Stimulated activated naive B cell treated with anti-CD40 and anti-IgM and Interleukin-4, amounts not matched to agents 10 μg/mL and 1 μg/mL and 100 μg/mL, for 72 hours (primary cell): ENCODE results near the gene VTI1B.

ENCODE experiments used
- ATAC-seq, 2 donors: fragments of 150-1000 bp; cut with Tn5 transposase; replicated peaks; 2 replicates each; pipeline ENCODE4 v1.10.0; 2021; ENCODE audit warnings: moderate library complexity in 1 of 2
- DNase-seq: peaks from one replicate; pipeline ENCODE4 v3.0.0; 2021
- H3K27ac Mint-ChIP-seq: one replicate; pipeline ENCODE4 v1.8.0; 2022; ENCODE audit warnings: mild to moderate bottlenecking, mixed read lengths
- H3K27me3 Mint-ChIP-seq, 2 donors: one replicate each; pipeline ENCODE4 v1.8.0; 2022; ENCODE audit warnings: mixed read lengths in 2 of 2
- H3K36me3 Mint-ChIP-seq, 2 donors: one replicate each; pipeline ENCODE4 v1.8.0; 2022; ENCODE audit warnings: mixed read lengths in 2 of 2, mild to moderate bottlenecking in 1 of 2
- H3K4me1 Mint-ChIP-seq, 2 donors: one replicate each; pipeline ENCODE4 v1.8.0; 2022; ENCODE audit warnings: mixed read lengths in 2 of 2, mild to moderate bottlenecking in 1 of 2
- H3K4me3 Mint-ChIP-seq, 2 donors: one replicate each; pipeline ENCODE4 v1.8.0; 2022; ENCODE audit warnings: mild to moderate bottlenecking in 2 of 2, mixed read lengths in 2 of 2, moderate library complexity in 1 of 2
- H3K9me3 Mint-ChIP-seq, 2 donors: one replicate each; pipeline ENCODE4 v1.8.0; 2022; ENCODE audit warnings: mixed read lengths in 2 of 2, mild to moderate bottlenecking in 1 of 2

Gene VTI1B

DNA sequence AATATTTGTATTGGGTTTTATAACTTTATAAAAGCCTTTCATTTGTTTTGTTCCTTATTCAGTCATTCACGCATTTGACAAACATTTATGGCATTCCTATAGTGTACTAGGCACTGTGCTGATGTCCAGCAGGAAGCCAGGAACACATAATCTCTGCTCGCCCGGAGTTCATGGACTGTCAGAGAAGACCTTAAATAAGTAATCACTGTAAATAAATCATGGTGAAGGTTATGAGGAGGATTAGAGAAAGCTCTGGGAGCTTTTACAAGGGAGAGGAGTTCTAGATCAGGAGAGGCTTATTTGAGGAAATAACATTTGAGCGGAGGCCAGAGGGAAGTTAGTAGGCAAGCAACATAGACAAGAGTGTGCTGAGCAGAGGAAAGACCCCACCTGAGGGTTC, 22.6 kb upstream of the VTI1B start:
- Mint-ChIP-seq H3K36me3 (peaks cover 6 to 8% of the 10 kb centered on the region in 2 donors), H3K27ac (no peak overlapping the region), H3K4me1 (peaks cover 6 to 16% of the 10 kb centered on the region in 2 donors), H3K4me3 (no peak overlapping the region), H3K27me3 (no peaks in the 10 kb centered on the region), H3K9me3 (no peaks in the 10 kb centered on the region)
- DNase-seq (no peak), ATAC-seq (no peak)

DNA sequence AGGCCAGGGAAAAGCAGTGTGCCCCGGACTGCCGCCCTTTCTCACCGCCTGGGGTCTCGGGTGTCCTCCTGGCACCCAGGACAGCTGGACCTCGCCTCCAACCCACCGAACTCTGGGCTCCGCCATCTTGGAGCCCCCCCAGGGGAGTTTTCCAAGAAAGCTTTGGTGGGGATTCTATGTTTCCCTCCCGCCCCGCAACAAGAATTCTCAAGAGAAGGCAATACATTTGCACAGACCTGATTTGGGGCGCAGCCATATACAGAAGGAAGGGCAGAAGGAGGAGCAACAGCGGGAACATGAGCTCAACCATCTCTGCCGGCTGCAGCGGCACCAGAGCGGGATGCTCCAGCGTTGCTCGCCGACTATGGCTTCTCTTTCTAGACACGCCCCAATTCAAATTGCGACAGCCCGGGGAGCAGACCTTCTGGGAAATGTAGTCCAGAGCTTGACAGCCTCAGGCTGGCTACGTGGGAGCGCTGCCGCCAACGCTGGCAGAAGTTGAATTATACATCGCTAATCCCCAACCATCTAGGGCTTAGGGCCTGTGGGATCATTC, 21.0 kb upstream of the VTI1B start, which contains the start of gene RDH11:
RDH11 (minus strand) TSS at position 371 of the 556 bp plus-strand sequence; CDS start at position 310, 61 bp downstream.
- peak; percentile 93 to 94 for ATAC-seq
- Mint-ChIP-seq H3K27ac (peak within 1 kb of the TSS; percentile 97), H3K4me1 (peaks cover 6 to 16% of the 10 kb centered on the region in 2 donors), H3K36me3 (peaks cover 14 to 22% of the 10 kb centered on the region in 2 donors), H3K9me3 (no peaks in the 10 kb centered on the region), H3K27me3 (no peaks in the 10 kb centered on the region), H3K4me3 (peak within 1 kb of the TSS; percentile 97)
- peak; percentile 77 for DNase-seq

DNA sequence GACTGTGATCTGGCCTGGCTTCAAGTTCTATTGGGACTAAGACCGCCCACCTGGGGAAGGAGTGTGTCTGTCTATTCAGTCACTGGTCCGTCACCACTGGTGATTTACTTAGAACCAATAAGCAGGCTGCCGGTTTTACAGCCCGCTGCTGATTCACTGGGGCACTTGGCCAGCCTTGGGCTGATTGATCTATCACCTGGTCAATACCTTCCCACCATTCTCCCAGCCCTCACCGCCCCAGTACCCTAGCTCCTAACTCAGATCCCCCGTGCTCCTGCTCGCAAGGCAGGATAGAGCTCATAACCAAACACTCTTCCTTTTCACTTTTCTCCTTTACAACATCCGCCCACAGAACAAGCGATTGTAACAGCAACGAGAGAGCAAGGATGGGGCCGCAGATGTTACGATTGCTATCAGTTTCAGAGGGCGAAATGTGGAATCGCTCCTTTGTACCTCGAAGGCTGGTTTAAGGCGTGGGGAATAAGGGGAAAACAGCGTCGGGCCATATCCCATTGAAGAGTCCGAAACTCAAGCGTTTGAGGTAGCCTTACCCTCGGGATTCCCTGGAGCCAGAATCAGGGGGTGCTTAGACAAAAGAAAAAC, 20.5 kb upstream of the VTI1B start:
- Mint-ChIP-seq H3K36me3 (peaks cover 19 to 28% of the 10 kb centered on the region in 2 donors), H3K27ac (peak overlapping the region; percentile 97), H3K27me3 (no peaks in the 10 kb centered on the region), H3K9me3 (no peaks in the 10 kb centered on the region), H3K4me3 (peak overlapping the region; percentile 97), H3K4me1 (peaks cover 6 to 22% of the 10 kb centered on the region in 2 donors)
- DNase-seq (peak; percentile 72), ATAC-seq (peak; percentile 90 to 92)

DNA sequence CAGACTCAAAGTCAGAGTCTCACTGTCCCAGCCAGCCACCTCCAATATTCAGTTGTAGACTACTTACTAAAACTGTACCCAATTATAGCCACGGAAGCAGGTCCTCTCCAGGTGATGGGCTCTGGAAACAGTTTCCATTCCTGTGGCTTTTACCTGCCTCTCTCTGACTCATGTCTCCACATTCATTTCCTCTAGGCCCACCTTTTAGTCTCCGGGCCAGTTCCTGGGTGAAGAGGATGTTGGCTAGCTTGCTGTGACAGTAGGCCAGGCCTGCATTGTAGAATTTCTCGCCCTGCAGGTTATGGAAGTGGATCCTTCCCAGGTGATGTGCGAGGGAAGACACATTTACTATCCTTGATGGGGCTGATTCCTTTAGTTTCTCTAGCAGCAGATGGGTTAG, 15.6 kb upstream of the VTI1B start:
- Mint-ChIP-seq H3K36me3 (peaks cover 51 to 67% of the 10 kb centered on the region in 2 donors), H3K27ac (no peak overlapping the region), H3K27me3 (no peaks in the 10 kb centered on the region), H3K4me1 (peaks cover 12 to 14% of the 10 kb centered on the region in 2 donors), H3K4me3 (no peak overlapping the region), H3K9me3 (no peaks in the 10 kb centered on the region)
- no peak for DNase-seq
- ATAC-seq = no peak

DNA sequence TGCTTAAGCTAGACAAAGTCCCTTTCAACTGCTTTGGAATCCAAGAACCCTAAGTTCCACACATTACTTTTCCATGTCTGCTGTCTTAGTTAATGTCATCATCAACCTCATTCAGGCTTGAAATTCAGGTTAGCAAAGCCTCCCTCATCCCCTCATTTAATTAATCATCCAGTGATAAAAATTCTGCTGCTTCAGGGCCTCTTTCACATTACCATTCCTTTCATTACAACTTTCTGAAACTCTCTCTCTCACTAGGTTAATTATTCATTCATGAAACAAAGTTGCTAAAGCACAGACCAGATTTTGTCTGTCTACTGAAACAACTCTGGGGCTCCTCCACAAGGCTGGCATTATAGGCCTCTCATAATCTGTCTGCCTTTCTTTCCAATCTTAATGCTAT, 9.4 kb upstream of the VTI1B start:
- no peak overlapping the region for H3K4me3 Mint-ChIP-seq
- peaks cover 13 to 22% of the 10 kb centered on the region in 2 donors for H3K4me1 Mint-ChIP-seq
- H3K27ac Mint-ChIP-seq = no peak overlapping the region
- peaks cover 43 to 66% of the 10 kb centered on the region in 2 donors for H3K36me3 Mint-ChIP-seq
- ATAC-seq = no peak
- no peak for DNase-seq
- H3K27me3 Mint-ChIP-seq = no peaks in the 10 kb centered on the region
- H3K9me3 Mint-ChIP-seq = no peaks in the 10 kb centered on the region

DNA sequence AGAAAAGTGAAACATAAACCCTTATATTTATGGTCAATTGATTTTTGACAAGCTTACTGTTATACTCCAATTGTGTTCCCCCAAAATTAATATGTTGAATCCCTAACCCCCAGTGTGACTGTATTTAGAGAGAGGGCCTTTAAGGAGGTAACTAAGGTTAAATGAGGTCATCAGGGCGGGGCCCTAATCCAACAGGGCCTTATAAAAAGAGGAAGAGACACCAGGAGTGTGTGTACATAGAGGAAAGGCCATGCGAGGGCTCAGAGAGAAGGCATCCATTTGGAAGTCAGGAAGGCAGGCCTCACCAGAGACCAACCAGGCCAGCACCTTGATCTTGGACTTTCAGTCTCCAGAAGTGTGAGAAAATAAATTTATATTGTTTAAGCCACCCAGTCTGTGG, 6.5 kb upstream of the VTI1B start:
- no peaks in the 10 kb centered on the region for H3K9me3 Mint-ChIP-seq
- peak; percentile 67 to 76 for ATAC-seq
- peaks cover 31 to 60% of the 10 kb centered on the region in 2 donors for H3K36me3 Mint-ChIP-seq
- peaks cover 13 to 22% of the 10 kb centered on the region in 2 donors for H3K4me1 Mint-ChIP-seq
- DNase-seq = no peak
- H3K4me3 Mint-ChIP-seq = no peak overlapping the region
- H3K27me3 Mint-ChIP-seq = no peaks in the 10 kb centered on the region
- H3K27ac Mint-ChIP-seq = peak overlapping the region; percentile 49

DNA sequence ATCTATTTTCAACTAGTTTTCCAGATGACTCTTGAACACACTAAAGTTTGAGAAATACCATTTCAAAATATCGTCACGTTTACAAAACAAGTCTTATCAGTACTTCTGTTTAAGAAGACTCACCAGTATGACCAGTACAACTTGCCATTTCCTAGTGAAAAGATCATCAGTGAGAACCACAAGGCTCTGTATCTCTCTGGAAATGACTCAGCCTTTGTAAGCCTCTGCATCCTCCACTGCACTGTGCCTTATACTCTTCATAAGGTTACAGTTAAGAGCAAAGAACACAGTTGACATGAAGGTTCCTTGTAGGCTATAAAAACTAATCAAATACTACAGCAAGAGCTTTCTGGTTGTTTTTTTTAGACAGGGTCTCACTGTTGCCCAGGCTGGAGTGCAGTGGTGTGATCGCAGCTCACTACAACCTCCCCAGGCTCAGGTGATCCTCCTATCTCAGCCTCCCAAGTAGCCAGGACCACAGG, 5.7 kb upstream of the VTI1B start:
- Mint-ChIP-seq H3K27ac (peak overlapping the region; percentile 49), H3K4me3 (no peak overlapping the region), H3K9me3 (no peaks in the 10 kb centered on the region), H3K36me3 (peaks cover 28 to 52% of the 10 kb centered on the region in 2 donors), H3K27me3 (no peaks in the 10 kb centered on the region), H3K4me1 (peaks cover 13 to 28% of the 10 kb centered on the region in 2 donors)
- peak; percentile 95 for ATAC-seq
- no peak for DNase-seq

DNA sequence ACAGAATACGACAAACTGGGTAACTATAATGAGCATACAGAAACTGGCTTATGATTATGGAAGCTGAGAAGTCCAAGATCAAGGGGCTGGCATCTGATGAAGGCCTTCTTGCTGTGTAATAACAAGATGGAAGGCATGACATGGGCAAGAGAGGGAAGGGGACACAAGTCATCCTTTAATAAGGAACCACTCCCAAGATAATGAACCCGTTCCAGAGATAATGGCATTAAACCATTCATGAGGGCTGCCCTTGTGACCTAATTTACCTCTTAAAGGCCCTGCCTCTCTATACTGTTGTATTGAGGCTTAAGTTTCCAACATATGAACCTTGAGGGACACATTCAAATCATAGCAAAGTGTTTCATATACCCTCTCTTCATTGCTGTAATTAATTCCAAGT, 4.6 kb upstream of the VTI1B start:
- H3K9me3 Mint-ChIP-seq = no peaks in the 10 kb centered on the region
- H3K27ac Mint-ChIP-seq = no peak overlapping the region
- ATAC-seq = no peak
- H3K4me3 Mint-ChIP-seq = no peak overlapping the region
- peaks cover 11 to 29% of the 10 kb centered on the region in 2 donors for H3K4me1 Mint-ChIP-seq
- peaks cover 26 to 44% of the 10 kb centered on the region in 2 donors for H3K36me3 Mint-ChIP-seq
- DNase-seq = no peak
- no peaks in the 10 kb centered on the region for H3K27me3 Mint-ChIP-seq

DNA sequence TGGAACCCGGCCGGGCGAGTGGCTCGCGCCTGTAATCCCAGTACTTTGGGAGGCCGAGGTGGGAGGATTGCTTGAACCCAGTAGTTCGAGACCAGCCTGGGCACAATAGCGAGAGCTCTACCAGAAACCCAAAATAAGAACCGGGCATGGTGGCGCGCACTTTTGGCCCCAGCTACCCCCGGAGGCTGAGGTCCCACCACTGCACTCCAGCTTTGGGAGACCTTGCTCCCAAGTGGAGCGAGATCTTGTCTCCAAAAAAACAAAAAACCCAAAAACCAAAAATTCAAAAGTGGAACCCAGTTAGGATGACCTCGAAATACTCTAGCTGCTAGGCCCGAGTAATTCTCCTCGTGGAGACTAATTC, 769 bp upstream of the VTI1B start:
- peaks cover 14 to 42% of the 10 kb centered on the region in 2 donors for H3K4me1 Mint-ChIP-seq

DNA sequence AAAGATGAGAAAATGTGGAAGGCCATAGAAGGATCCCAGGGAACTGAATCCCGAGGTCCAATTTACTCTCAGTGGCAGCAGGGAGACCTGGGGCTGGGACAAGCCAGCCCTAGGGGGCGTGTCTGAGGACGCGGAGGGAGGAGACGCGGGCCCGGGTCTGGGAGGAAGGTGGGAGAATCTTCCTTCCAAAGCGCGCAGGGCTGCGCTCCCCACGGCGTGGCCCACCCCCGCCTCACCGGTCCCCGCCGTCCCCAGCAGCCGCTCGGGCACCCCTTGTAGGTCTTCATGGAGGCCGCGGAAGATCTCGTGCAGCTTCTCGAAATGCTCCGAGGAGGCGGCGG, 323 bp downstream of the VTI1B start:
- Mint-ChIP-seq H3K4me3 (peak overlapping the region; percentile 90), H3K27ac (peak overlapping the region; percentile 97), H3K27me3 (no peaks in the 10 kb centered on the region), H3K9me3 (no peaks in the 10 kb centered on the region), H3K4me1 (peaks cover 16 to 46% of the 10 kb centered on the region in 2 donors), H3K36me3 (peaks cover 13 to 18% of the 10 kb centered on the region in 2 donors)
- peak; percentile 50 to 53 for ATAC-seq
- DNase-seq = peak; percentile 16

More for the DNA sequence above, 769 bp upstream of the VTI1B start:
- Mint-ChIP-seq H3K36me3 (peaks cover 13 to 18% of the 10 kb centered on the region in 2 donors), H3K27ac (peak overlapping the region; percentile 97), H3K4me3 (peak overlapping the region; percentile 90), H3K9me3 (no peaks in the 10 kb centered on the region), H3K27me3 (no peaks in the 10 kb centered on the region)
- DNase-seq = no peak
- peak in 1 of 2 donors; percentile 1 for ATAC-seq

DNA sequence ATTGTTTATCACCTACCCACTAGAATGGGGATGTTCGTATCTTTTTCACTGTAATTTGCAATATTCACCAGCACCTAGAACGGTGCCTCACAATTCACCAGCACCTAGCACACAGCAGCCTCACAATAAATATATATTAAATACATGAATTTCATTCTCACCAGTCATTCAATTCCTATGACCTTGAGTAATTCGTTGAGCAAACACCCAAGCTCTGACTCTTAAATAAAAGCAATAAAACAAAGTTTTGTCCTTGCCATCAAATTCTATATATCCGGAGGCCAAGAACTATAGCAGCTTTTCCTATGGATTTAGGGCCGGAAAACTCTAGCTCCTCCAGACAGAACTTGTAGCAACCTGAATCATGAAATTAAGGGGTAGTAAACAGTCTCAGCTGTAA, 981 bp downstream of the VTI1B start:
- ATAC-seq (no peak), DNase-seq (no peak)
- H3K4me3 Mint-ChIP-seq = peak overlapping the region; percentile 90
- H3K27me3 Mint-ChIP-seq = no peaks in the 10 kb centered on the region
- peaks cover 13 to 15% of the 10 kb centered on the region in 2 donors for H3K36me3 Mint-ChIP-seq
- H3K9me3 Mint-ChIP-seq = no peaks in the 10 kb centered on the region
- H3K27ac Mint-ChIP-seq = no peak overlapping the region
- H3K4me1 Mint-ChIP-seq = peaks cover 17 to 52% of the 10 kb centered on the region in 2 donors

DNA sequence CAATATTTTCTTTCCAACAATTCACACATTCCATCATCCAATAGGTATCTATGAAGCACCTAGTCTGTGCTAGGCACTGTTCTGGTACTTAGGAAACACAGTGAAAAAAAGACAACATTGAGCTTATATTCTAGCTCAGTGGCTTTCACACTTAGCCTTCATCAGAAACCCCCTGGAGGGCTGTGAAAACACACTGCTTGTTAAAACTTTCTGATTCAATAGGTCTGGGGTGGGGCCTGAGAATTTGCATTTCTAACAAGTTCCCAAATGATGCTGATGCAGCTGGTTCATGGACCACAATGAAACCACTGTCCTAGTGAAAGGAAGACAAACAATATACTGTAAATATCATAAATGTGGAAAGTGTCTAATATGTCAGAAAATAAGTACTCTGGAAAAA, 5.9 kb downstream of the VTI1B start:
- ATAC-seq (peak; percentile 36 to 48), DNase-seq (no peak)
- Mint-ChIP-seq H3K36me3 (peaks cover 3 to 4% of the 10 kb centered on the region in 2 donors), H3K9me3 (no peaks in the 10 kb centered on the region), H3K4me1 (peaks cover 31 to 65% of the 10 kb centered on the region in 2 donors), H3K4me3 (no peak overlapping the region), H3K27me3 (no peaks in the 10 kb centered on the region), H3K27ac (no peak overlapping the region)

DNA sequence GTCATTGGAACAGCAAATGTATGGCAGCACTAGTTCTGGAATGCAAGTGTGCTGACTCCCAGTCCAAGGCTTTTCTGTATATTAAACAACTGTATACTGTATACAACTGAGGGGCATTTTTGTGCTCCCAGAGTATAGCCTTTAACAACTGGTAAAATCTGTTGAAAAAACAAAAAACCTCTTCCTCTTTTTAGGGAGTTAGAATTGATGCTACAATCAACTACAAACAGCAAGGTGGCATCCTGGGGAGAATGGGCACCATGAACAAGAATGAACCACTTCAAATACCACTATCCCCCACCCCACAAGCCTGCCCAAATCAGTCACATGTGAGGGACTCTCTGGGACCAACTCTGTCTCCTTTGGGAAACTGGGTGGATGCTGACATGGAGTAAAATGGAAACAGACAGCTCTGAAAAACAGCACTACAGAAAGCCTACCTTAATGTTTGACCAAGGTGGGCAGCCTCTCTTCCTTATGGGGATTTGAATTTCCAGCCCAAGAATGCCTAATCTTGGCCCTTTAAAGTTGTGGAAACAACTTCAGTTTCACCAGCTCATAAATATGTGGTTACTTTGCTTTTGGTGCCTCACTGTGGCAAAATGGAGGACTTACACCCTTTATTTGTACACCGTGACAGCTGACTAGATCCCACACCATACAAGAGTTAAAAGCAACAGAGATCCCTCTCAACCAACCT, 7.5 kb downstream of the VTI1B start:
- Mint-ChIP-seq H3K27me3 (no peaks in the 10 kb centered on the region), H3K36me3 (peaks cover 7 to 8% of the 10 kb centered on the region in 2 donors), H3K4me1 (peaks cover 24 to 51% of the 10 kb centered on the region in 2 donors), H3K9me3 (no peaks in the 10 kb centered on the region), H3K4me3 (no peak overlapping the region), H3K27ac (peak overlapping the region; percentile 82)
- DNase-seq = no peak
- ATAC-seq = peak; percentile 83 to 86

DNA sequence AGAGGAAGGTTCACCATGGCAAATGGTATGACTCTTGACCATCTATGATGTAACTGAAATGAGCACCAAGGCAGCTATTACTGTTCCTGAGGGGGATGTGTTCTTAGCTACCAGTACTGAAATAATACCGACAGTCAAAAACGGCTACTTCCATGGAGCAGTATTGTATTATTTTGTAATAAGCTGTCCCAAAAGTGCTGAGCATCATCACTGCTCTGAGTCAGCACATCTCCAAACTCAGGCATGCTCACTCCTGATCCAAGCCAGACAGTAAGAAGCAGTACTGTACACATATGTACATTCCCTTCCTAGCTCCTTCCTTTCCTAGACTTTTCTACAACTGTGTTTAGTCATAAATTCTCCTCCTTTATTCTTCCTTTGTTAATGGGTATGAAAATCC, 8.6 kb downstream of the VTI1B start:
- Mint-ChIP-seq H3K4me3 (no peak overlapping the region), H3K36me3 (peaks cover 7 to 8% of the 10 kb centered on the region in 2 donors), H3K27me3 (no peaks in the 10 kb centered on the region), H3K27ac (no peak overlapping the region), H3K9me3 (no peaks in the 10 kb centered on the region), H3K4me1 (peaks cover 24 to 47% of the 10 kb centered on the region in 2 donors)
- no peak for DNase-seq
- ATAC-seq = no peak
